GM23338 (cell line): Measurements from ENCODE around the gene CRHR1. TPM values are rescaled to one million over a fixed set of nuclear protein-coding genes. Genes with fewer than 3 reads are reported as not detected.

Source experiments
- ATAC-seq: fragments of 200-7000 bp; cut with Tn5 transposase; 3 replicates; pipeline ENCODE4 v1.9.1; 2020
- DNase-seq: peaks from one replicate; pipeline ENCODE4 v3.0.0-alpha.2; 2015; ENCODE audit warnings: low spot score
- H2AFZ ChIP-seq: fragments of 200-600 bp; sonication (generic); 2 replicates; pipeline ENCODE4 v1.8.0; 2016; ENCODE audit warnings: antibody characterized with exemption, mild to moderate bottlenecking, moderate library complexity
- H3F3A ChIP-seq: fragments of 200-600 bp; sonication (generic); replicated peaks from 2 replicates; pipeline ENCODE4 v1.8.0; 2017; ENCODE audit warnings: antibody characterized with exemption, mixed run types, low read depth
- H3K27ac ChIP-seq: fragments of 200-600 bp; sonication (generic); 2 replicates; pipeline ENCODE4 v1.6.1; 2016; ENCODE audit warnings: low read depth
- H3K27me3 ChIP-seq: fragments of 200-600 bp; sonication (generic); 2 replicates; pipeline ENCODE4 v1.8.0; 2016; ENCODE audit warnings: mild to moderate bottlenecking, mixed run types, moderate library complexity; ENCODE audit not compliant: insufficient read depth
- H3K36me3 ChIP-seq: fragments of 200-600 bp; sonication (generic); 2 replicates; pipeline ENCODE4 v1.8.0; 2016; ENCODE audit warnings: mild to moderate bottlenecking; ENCODE audit not compliant: insufficient read depth
- H3K4me1 ChIP-seq: fragments of 200-600 bp; sonication (generic); 2 replicates; pipeline ENCODE4 v1.8.0; 2016; ENCODE audit warnings: mild to moderate bottlenecking, moderate library complexity; ENCODE audit not compliant: insufficient read depth
- H3K4me2 ChIP-seq: fragments of 200-600 bp; sonication (generic); 2 replicates; pipeline ENCODE4 v1.7.1; 2017; ENCODE audit warnings: mixed run types
- H3K4me3 ChIP-seq: fragments of 200-600 bp; sonication (generic); 2 replicates; pipeline ENCODE4 v1.6.1; 2016; ENCODE audit warnings: mixed run types
- H3K79me2 ChIP-seq: fragments of 200-600 bp; sonication (generic); replicated peaks from 2 replicates; pipeline ENCODE4 v1.8.0; 2017; ENCODE audit warnings: mild to moderate bottlenecking; ENCODE audit not compliant: insufficient read depth
- H3K9me2 ChIP-seq: fragments of 200-600 bp; sonication (generic); 2 replicates; pipeline ENCODE4 v1.8.0; 2017; ENCODE audit not compliant: insufficient read depth
- H4K20me1 ChIP-seq: fragments of 200-600 bp; sonication (generic); replicated peaks from 2 replicates; pipeline ENCODE4 v1.8.0; 2017; ENCODE audit warnings: mild to moderate bottlenecking; ENCODE audit not compliant: insufficient read depth
- H3K27ac Mint-ChIP-seq: 2 replicates; pipeline ENCODE4 v1.8.0; 2020; ENCODE audit warnings: inconsistent platforms, mild to moderate bottlenecking, moderate library complexity, mixed read lengths
- H3K27me3 Mint-ChIP-seq: 3 replicates; pipeline ENCODE4 v1.8.0; 2022; ENCODE audit warnings: low read depth, mild to moderate bottlenecking, moderate library complexity, mixed read lengths, inconsistent platforms; ENCODE audit not compliant: insufficient read depth, poor library complexity
- H3K36me3 Mint-ChIP-seq: 3 replicates; pipeline ENCODE4 v1.8.0; 2021; ENCODE audit warnings: low read depth, mild to moderate bottlenecking, inconsistent platforms, moderate library complexity, mixed read lengths
- H3K4me1 Mint-ChIP-seq: 3 replicates; pipeline ENCODE4 v1.8.0; 2020; ENCODE audit warnings: mild to moderate bottlenecking, inconsistent platforms, mixed read lengths
- H3K4me3 Mint-ChIP-seq: 3 replicates; pipeline ENCODE4 v1.8.0; 2021; ENCODE audit warnings: moderate library complexity, mild to moderate bottlenecking, inconsistent platforms, mixed read lengths
- H3K9me3 Mint-ChIP-seq: 3 replicates; pipeline ENCODE4 v1.8.0; 2020; ENCODE audit warnings: moderate library complexity, mild to moderate bottlenecking, inconsistent platforms, mixed read lengths
- CREB1 ChIP-seq: fragments of 250-450 bp; sonication (Bioruptor Pico); IDR thresholded peaks from 2 replicates; pipeline ENCODE4 v1.5.0; 2020; ENCODE audit warnings: low read depth, mild to moderate bottlenecking, moderate library complexity
- CTCF ChIP-seq, 2 experiments: fragments of 200-600 bp in 1 of 2; sonication (generic) in 1 of 2; conservative IDR thresholded peaks; 2 replicates each; pipeline versions ENCODE4 v1.5.1 to v1.6.1; 2016 to 2017; ENCODE audit warnings: antibody characterized with exemption in 2 of 2, low read depth in 2 of 2, mild to moderate bottlenecking in 2 of 2, moderate library complexity in 1 of 2
- ETS1 ChIP-seq: IDR thresholded peaks from 2 replicates; pipeline ENCODE4 v1.6.1; 2016; ENCODE audit warnings: antibody characterized with exemption
- EZH2 ChIP-seq: fragments of 200-600 bp; sonication (generic); IDR thresholded peaks from one replicate; pipeline ENCODE4 v1.8.0; 2017; ENCODE audit warnings: antibody characterized with exemption, mild to moderate bottlenecking, low read depth; ENCODE audit not compliant: unreplicated experiment
- EZH2phosphoT487 ChIP-seq: fragments of 200-600 bp; sonication (generic); IDR thresholded peaks from one replicate; pipeline ENCODE4 v1.8.1; 2018; ENCODE audit warnings: antibody characterized with exemption; ENCODE audit not compliant: unreplicated experiment
- JUNB ChIP-seq: IDR thresholded peaks from one replicate; pipeline ENCODE4 v1.6.1; 2016; ENCODE audit warnings: antibody characterized with exemption; ENCODE audit not compliant: unreplicated experiment
- NANOG ChIP-seq: IDR thresholded peaks from 2 replicates; pipeline ENCODE4 v1.6.1; 2016; ENCODE audit warnings: antibody characterized with exemption, borderline replicate concordance
- POLR2AphosphoS5 ChIP-seq: IDR thresholded peaks from 2 replicates; pipeline ENCODE4 v1.6.1; 2016; ENCODE audit warnings: antibody characterized with exemption, low read depth
- STAT1 ChIP-seq: IDR thresholded peaks from one replicate; pipeline ENCODE4 v1.6.1; 2016; ENCODE audit warnings: antibody characterized with exemption; ENCODE audit not compliant: unreplicated experiment
- ZNF114 ChIP-seq: fragments of 250-450 bp; sonication (Bioruptor Pico); IDR thresholded peaks from 2 replicates; pipeline ENCODE4 v1.5.0; 2020; ENCODE audit warnings: mild to moderate bottlenecking, moderate library complexity
- ZNF331 ChIP-seq: fragments of 250-450 bp; sonication (Bioruptor Pico); IDR thresholded peaks from 2 replicates; pipeline ENCODE4 v1.5.0; 2020; ENCODE audit warnings: low read depth, mild to moderate bottlenecking, moderate library complexity
- polyA plus RNA-seq: library from polyadenylated mRNA; unstranded; fragments of >200 nt; fragmentation: Nextera tagmentation; extraction: Ambion mirVana; gene quantifications from 2 replicates; pipeline ENCODE4 v1.2.1, GENCODE V29; 2016
- total RNA-seq: library from RNA; depleted of rRNA; stranded (reverse); fragments of >200 nt; shearing (Covaris generic); gene quantifications from 2 replicates; pipeline ENCODE4 v1.2.3, GENCODE V29; 2014
- TF ChIP-seq, protein P1 (sequence below): fragments of 250-450 bp; sonication (Bioruptor Pico); IDR thresholded peaks from 2 replicates; pipeline ENCODE4 v1.5.0; 2020; ENCODE audit warnings: mild to moderate bottlenecking, moderate library complexity
- TF ChIP-seq, protein P2 (sequence below): IDR thresholded peaks from one replicate; pipeline ENCODE4 v1.6.1; 2018; ENCODE audit warnings: antibody characterized with exemption; ENCODE audit not compliant: unreplicated experiment

Gene CRHR1
- total and polyA plus RNA-seq, 2 experiments from 2014 or later = 0.19 to 0.76 TPM

DNA sequence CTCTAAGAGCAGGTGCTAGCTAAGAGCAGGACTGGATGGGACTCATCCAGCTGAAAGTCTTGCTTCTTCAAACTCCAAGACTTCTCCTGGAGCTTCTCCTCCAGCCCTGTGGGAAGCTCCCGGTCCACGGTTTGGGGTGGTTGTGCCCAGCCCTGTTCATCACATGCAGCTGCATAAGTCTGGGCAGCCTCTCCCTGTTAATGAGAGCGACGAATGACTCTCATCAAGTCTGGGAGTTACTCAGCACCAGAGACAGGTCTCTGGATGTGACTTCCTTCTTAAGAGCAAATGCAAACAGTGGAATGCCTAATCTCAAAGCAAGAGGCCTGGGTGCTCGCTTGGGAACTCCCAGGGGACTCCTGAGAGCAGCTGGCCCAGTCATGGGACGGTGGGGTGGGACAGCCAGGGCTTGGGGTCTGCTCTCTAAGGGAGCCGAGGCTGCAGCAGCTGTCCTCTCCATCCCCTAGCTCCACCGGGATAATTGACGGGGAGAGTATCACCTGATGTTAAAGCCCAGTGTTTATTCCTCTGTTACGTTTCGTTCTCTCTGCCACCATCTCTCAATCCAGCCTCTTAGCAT lies 35.3 kb upstream of the CRHR1 start:
- H3K36me3 ChIP-seq = no peaks in the 10 kb centered on the region
- H3K79me2 ChIP-seq = no peaks in the 10 kb centered on the region
- H3K27ac Mint-ChIP-seq = no peak overlapping the region
- no peaks in the 10 kb centered on the region for H4K20me1 ChIP-seq
- H2AFZ ChIP-seq = no peak overlapping the region
- peaks cover 10% of the 10 kb centered on the region; the same call in 2 of the 3 replicates for H3K4me1 Mint-ChIP-seq
- ATAC-seq (no peak), DNase-seq (no peak)
- no peak for TF ChIP-seq NANOG
- TF ChIP-seq ZNF331 = no peak
- TF ChIP-seq EZH2phosphoT487 = no peak
- TF ChIP-seq, protein P1, sequence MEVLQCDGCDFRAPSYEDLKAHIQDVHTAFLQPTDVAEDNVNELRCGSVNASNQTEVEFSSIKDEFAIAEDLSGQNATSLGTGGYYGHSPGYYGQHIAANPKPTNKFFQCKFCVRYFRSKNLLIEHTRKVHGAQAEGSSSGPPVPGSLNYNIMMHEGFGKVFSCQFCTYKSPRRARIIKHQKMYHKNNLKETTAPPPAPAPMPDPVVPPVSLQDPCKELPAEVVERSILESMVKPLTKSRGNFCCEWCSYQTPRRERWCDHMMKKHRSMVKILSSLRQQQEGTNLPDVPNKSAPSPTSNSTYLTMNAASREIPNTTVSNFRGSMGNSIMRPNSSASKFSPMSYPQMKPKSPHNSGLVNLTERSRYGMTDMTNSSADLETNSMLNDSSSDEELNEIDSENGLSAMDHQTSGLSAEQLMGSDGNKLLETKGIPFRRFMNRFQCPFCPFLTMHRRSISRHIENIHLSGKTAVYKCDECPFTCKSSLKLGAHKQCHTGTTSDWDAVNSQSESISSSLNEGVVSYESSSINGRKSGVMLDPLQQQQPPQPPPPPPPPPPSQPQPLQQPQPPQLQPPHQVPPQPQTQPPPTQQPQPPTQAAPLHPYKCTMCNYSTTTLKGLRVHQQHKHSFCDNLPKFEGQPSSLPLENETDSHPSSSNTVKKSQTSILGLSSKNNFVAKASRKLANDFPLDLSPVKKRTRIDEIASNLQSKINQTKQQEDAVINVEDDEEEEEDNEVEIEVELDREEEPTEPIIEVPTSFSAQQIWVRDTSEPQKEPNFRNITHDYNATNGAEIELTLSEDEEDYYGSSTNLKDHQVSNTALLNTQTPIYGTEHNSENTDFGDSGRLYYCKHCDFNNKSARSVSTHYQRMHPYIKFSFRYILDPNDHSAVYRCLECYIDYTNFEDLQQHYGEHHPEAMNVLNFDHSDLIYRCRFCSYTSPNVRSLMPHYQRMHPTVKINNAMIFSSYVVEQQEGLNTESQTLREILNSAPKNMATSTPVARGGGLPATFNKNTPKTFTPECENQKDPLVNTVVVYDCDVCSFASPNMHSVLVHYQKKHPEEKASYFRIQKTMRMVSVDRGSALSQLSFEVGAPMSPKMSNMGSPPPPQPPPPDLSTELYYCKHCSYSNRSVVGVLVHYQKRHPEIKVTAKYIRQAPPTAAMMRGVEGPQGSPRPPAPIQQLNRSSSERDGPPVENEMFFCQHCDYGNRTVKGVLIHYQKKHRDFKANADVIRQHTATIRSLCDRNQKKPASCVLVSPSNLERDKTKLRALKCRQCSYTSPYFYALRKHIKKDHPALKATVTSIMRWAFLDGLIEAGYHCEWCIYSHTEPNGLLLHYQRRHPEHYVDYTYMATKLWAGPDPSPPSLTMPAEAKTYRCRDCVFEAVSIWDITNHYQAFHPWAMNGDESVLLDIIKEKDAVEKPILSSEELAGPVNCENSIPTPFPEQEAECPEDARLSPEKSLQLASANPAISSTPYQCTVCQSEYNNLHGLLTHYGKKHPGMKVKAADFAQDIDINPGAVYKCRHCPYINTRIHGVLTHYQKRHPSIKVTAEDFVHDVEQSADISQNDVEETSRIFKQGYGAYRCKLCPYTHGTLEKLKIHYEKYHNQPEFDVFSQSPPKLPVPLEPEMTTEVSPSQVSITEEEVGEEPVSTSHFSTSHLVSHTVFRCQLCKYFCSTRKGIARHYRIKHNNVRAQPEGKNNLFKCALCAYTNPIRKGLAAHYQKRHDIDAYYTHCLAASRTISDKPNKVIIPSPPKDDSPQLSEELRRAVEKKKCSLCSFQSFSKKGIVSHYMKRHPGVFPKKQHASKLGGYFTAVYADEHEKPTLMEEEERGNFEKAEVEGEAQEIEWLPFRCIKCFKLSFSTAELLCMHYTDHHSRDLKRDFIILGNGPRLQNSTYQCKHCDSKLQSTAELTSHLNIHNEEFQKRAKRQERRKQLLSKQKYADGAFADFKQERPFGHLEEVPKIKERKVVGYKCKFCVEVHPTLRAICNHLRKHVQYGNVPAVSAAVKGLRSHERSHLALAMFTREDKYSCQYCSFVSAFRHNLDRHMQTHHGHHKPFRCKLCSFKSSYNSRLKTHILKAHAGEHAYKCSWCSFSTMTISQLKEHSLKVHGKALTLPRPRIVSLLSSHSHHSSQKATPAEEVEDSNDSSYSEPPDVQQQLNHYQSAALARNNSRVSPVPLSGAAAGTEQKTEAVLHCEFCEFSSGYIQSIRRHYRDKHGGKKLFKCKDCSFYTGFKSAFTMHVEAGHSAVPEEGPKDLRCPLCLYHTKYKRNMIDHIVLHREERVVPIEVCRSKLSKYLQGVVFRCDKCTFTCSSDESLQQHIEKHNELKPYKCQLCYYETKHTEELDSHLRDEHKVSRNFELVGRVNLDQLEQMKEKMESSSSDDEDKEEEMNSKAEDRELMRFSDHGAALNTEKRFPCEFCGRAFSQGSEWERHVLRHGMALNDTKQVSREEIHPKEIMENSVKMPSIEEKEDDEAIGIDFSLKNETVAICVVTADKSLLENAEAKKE (CRISPR knock-in tag) = no peak
- TF ChIP-seq JUNB = no peak
- no peak for TF ChIP-seq ZNF114 (CRISPR knock-in tag)
- TF ChIP-seq CREB1 (CRISPR knock-in tag) = no peak
- TF ChIP-seq, protein P2, sequence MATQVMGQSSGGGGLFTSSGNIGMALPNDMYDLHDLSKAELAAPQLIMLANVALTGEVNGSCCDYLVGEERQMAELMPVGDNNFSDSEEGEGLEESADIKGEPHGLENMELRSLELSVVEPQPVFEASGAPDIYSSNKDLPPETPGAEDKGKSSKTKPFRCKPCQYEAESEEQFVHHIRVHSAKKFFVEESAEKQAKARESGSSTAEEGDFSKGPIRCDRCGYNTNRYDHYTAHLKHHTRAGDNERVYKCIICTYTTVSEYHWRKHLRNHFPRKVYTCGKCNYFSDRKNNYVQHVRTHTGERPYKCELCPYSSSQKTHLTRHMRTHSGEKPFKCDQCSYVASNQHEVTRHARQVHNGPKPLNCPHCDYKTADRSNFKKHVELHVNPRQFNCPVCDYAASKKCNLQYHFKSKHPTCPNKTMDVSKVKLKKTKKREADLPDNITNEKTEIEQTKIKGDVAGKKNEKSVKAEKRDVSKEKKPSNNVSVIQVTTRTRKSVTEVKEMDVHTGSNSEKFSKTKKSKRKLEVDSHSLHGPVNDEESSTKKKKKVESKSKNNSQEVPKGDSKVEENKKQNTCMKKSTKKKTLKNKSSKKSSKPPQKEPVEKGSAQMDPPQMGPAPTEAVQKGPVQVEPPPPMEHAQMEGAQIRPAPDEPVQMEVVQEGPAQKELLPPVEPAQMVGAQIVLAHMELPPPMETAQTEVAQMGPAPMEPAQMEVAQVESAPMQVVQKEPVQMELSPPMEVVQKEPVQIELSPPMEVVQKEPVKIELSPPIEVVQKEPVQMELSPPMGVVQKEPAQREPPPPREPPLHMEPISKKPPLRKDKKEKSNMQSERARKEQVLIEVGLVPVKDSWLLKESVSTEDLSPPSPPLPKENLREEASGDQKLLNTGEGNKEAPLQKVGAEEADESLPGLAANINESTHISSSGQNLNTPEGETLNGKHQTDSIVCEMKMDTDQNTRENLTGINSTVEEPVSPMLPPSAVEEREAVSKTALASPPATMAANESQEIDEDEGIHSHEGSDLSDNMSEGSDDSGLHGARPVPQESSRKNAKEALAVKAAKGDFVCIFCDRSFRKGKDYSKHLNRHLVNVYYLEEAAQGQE = no peak
- TF ChIP-seq CTCF (conservative IDR thresholded peaks at IDR 0.05; ENCODE audit: low read depth in 2 of 2) = no peak
- no peak for TF ChIP-seq STAT1
- TF ChIP-seq ETS1 = no peak
- no peak for TF ChIP-seq EZH2
- no peak for TF ChIP-seq POLR2AphosphoS5
- no peak overlapping the region for H3K4me3 ChIP-seq
- H3K36me3 Mint-ChIP-seq = no peaks in the 10 kb centered on the region
- H3K27me3 Mint-ChIP-seq = peaks cover 58% of the 10 kb centered on the region
- peaks cover 58% of the 10 kb centered on the region for H3K27me3 ChIP-seq
- H3K27ac ChIP-seq = no peak overlapping the region
- no peaks in the 10 kb centered on the region for H3F3A ChIP-seq
- no peaks in the 10 kb centered on the region for H3K9me2 ChIP-seq
- H3K4me1 ChIP-seq = no peaks in the 10 kb centered on the region; the same call in 1 of the 2 replicates
- no peaks in the 10 kb centered on the region for H3K9me3 Mint-ChIP-seq
- no peak overlapping the region for H3K4me3 Mint-ChIP-seq
- H3K4me2 ChIP-seq = no peak overlapping the region
